Measurements from ENCODE around the gene UGGT1. TPM values are rescaled to one million over a fixed set of nuclear protein-coding genes. Genes with fewer than 3 reads are reported as not detected.

Gene UGGT1
- total and polyA plus RNA-seq, 9 donors = 7.1 to 42.5 (median 22.5) TPM

DNA sequence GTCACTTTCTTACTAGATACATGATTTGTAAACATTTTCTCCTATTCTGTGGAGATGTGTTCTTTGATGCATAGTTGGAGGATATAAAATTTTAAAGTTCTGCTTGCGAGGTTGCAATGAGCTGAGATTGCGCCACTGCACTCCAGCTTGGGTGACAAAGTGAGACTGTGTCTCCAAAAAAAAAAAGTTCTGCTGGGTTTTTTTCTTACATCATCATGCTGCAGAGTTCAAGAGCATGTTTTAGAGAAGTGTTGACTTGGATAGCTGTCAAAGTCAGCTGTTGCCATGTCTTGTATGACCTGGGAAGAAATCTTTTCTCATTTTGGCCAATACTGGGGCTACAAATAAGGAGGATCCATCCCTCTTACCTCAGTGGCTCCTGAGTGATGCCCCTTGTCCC is 71.3 kb downstream of the UGGT1 start:
- no peaks in the 10 kb centered on the region for H3K4me1 ChIP-seq (ENCODE audit: insufficient read depth)
- TF ChIP-seq EP300 (IDR thresholded peaks at IDR 0.05) (no peak), POLR2A (IDR thresholded peaks at IDR 0.05) (no peak)
- TF ChIP-seq, protein P1, sequence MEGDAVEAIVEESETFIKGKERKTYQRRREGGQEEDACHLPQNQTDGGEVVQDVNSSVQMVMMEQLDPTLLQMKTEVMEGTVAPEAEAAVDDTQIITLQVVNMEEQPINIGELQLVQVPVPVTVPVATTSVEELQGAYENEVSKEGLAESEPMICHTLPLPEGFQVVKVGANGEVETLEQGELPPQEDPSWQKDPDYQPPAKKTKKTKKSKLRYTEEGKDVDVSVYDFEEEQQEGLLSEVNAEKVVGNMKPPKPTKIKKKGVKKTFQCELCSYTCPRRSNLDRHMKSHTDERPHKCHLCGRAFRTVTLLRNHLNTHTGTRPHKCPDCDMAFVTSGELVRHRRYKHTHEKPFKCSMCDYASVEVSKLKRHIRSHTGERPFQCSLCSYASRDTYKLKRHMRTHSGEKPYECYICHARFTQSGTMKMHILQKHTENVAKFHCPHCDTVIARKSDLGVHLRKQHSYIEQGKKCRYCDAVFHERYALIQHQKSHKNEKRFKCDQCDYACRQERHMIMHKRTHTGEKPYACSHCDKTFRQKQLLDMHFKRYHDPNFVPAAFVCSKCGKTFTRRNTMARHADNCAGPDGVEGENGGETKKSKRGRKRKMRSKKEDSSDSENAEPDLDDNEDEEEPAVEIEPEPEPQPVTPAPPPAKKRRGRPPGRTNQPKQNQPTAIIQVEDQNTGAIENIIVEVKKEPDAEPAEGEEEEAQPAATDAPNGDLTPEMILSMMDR (IDR thresholded peaks at IDR 0.05) = no peak
- no peak for DNase-seq
- no peak overlapping the region for H3K4me3 ChIP-seq
- no peaks in the 10 kb centered on the region for H3K9me3 ChIP-seq
- no peaks in the 10 kb centered on the region for H3K36me3 ChIP-seq
- H3K27me3 ChIP-seq = no peaks in the 10 kb centered on the region
- no peak overlapping the region for H3K27ac ChIP-seq
- intact Hi-C loops (cut with DNase I) = no loop called here
- 91 to 99% (median 98%) methylated on average over 2 of the region's 2 CpGs for WGBS, 3 donors

DNA sequence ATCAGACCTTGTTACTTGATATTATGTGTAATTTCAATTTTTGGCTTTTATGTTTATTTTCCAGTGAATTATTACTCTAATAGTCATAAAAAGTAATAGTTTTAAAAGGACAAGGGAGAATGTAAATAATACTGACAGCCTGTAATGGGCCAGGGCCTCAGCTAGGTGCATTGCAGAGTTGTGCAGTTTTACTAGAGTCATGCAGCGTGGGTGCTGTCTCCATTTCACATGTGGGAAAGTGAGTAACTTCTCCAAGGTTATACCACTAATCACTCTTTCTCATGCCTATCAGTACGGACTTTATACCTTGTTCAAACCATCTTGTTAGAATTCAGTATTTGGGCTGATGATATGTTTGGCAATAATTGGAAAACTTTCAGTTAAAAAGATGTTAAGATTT is 73.3 kb downstream of the UGGT1 start:
- H3K4me3 ChIP-seq = no peak overlapping the region
- H3K4me1 ChIP-seq (ENCODE audit: insufficient read depth) = no peaks in the 10 kb centered on the region
- no peaks in the 10 kb centered on the region for H3K36me3 ChIP-seq
- no peaks in the 10 kb centered on the region for H3K9me3 ChIP-seq
- H3K27ac ChIP-seq = no peak overlapping the region
- DNase-seq = no peak
- TF ChIP-seq, protein P1 (IDR thresholded peaks at IDR 0.05) = no peak
- TF ChIP-seq EP300 (IDR thresholded peaks at IDR 0.05) (no peak), POLR2A (IDR thresholded peaks at IDR 0.05) (no peak)
- no peaks in the 10 kb centered on the region for H3K27me3 ChIP-seq
- intact Hi-C loops (cut with DNase I) = no loop called here
- WGBS, 3 donors = 93 to 94% (median 93%) methylated on average over 2 of the region's 2 CpGs

DNA sequence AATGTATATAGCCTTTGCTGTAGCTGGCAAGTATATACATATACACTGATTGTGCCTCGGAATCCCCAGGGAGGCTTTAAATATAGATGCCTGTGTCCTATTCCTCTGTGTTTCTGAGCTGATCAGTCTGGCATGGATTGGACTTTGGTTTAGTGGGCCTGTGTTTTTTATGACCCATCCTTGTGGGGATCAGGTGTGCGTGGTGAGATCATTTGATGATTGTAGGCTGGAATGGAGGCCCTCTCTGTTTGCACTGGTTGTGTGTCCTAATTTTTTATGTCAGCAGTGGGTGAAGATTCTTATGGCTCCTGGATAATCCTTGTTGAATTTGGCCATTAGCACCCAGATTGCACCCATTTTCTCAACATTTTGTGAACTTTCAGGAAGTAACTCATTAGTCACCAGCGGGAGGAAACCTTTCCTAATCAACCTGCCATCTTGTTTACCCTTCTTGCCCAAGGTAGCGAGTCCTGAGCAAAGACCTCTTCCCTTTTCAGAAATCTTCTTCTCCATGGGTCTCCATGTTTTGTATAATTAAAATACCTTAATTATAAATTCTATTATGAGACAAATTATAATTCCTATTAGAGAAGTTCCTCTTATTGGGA is 75.8 kb downstream of the UGGT1 start:
- DNase-seq = no peak
- Histone ChIP-seq H3K27me3 (no peaks in the 10 kb centered on the region), H3K27ac (no peak overlapping the region), H3K4me1 (ENCODE audit: insufficient read depth) (no peaks in the 10 kb centered on the region), H3K36me3 (no peaks in the 10 kb centered on the region), H3K4me3 (no peak overlapping the region), H3K9me3 (no peaks in the 10 kb centered on the region)
- WGBS, 3 donors = 92 to 96% (median 94%) methylated on average over 4 of the region's 4 CpGs
- intact Hi-C loops (cut with DNase I) = no loop called here
- TF ChIP-seq, protein P1 (IDR thresholded peaks at IDR 0.05) = no peak
- no peak for TF ChIP-seq EP300 (IDR thresholded peaks at IDR 0.05)
- TF ChIP-seq POLR2A (IDR thresholded peaks at IDR 0.05) = no peak

DNA sequence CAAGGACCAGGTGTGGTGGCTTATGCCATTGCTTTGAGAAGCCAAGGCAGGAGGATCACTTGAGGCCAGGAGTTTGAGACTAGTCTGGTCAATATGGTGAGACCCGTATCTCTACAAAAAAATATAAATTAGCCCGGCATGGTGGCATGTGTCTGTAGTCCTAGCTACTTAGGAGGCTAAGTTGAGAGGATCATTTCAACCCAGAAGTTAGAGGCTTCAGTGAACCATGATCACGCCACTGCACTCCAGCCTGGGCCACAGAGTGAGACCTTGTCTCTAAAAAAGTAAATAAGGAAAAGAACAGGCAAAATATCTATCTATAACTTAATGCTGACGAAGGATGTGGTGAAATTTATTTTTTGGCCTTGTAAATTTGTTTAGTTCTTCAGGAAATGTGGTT is 78.1 kb downstream of the UGGT1 start:
- intact Hi-C loops (cut with DNase I) = no loop called here
- no peaks in the 10 kb centered on the region for H3K36me3 ChIP-seq
- WGBS, 3 donors = 90% methylated on average over 4 of the region's 4 CpGs

More for the DNA sequence above, 78.1 kb downstream of the UGGT1 start:
- no peaks in the 10 kb centered on the region for H3K4me1 ChIP-seq (ENCODE audit: insufficient read depth)
- DNase-seq = no peak
- no peak overlapping the region for H3K4me3 ChIP-seq
- TF ChIP-seq POLR2A (IDR thresholded peaks at IDR 0.05) = no peak
- TF ChIP-seq EP300 (IDR thresholded peaks at IDR 0.05) = no peak
- TF ChIP-seq, protein P1 (IDR thresholded peaks at IDR 0.05) = no peak
- no peak overlapping the region for H3K27ac ChIP-seq
- H3K9me3 ChIP-seq = no peaks in the 10 kb centered on the region
- no peaks in the 10 kb centered on the region for H3K27me3 ChIP-seq
